IPS-NIHi7 (cell line): Measurements from ENCODE around the gene KEAP1.

Experiments
- DNase-seq: peaks from one replicate; pipeline ENCODE4 v3.0.0; 2012; ENCODE audit warnings: mixed read lengths; ENCODE audit errors: extremely low spot score

KEAP1 gene

DNA sequence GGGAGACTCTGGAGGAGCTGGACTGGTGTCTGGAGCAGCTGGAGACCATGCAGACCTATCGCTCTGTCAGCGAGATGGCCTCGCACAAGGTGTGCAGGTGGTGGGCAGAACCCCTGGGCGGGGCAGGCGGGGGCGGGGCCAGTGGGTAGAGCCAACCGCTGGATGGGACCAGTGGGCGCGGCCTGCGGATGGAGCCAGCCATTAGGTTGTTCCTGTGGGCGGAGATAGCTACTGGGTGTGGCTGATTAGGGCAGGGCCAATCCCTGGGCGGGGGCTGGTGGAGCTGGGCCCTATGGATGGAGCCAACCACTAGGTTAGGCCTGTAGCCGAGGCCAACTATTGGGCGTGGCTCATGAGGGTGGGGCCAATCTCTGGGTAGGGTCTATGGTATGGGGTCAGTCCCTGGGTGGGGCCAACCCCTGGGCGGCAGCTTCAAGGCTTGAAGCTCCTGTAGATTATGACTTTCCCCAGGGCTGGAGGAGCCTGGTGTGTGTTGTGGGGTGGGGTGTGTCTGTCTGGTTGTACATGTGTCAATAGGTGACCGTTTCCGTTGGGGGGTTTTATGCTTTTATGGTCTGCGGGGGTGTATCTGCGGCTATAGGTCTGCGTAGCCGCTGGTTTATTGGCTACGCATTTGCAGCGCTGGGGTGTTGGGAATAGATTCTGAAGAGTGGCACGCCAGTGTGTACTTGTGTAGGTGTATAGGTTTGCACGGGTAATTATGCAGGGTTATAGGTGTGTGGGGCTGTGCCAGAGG, 52.1 kb downstream of the KEAP1 start:
- peak; percentile 87 for DNase-seq

DNA sequence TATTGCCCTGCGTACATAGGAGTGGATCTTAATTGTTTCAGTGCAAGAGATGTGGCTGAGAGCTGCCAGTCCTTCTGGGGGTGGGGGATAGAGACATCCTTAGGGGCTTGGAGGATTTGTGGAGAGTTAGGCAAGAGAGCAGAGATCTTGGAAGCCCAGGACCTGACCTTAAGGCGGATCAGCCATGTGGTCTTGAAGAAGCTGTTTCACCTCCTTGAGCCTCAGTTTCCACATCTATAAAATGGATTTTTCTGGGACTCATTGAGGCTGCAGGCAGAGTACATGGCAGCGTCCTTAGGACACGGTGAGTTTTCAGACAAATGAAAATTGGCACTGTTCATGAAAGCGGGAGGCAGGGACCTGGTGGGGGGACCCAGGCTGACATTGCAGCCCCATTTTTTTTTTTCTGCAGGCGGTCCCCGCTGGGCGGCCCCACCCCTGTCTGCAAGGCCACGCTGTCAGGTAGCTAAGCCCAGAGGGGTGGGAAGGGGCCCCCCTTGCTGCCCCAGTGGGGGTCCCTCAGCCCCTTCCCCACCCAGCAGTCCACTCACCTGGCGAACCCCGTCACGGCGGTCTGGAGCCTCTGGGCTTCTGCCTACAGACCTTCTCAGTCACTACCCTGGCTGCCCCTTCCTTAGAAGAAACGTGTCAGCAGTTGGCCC, 52.8 kb downstream of the KEAP1 start:
- DNase-seq, result no peak

DNA sequence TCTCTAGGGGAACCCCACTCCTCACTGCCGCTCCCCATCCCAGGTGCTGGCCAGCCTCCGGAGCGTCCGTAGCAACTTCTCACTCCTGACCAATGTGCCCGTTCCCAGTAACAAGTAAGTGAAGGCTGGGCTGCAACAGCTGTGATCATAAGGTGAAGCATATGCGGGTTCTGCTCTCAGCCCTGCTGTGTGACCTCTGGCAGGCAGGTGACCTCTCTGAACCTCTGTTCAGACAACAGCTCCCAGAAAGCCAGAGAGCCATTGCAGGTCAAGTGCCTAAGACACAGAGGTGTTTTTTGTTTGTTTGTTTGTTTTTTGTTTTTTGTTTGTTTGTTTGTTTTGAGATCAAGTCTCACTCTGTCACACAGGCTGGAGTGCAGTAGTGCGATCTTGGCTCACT, 54.1 kb downstream of the KEAP1 start:
- no peak for DNase-seq

DNA sequence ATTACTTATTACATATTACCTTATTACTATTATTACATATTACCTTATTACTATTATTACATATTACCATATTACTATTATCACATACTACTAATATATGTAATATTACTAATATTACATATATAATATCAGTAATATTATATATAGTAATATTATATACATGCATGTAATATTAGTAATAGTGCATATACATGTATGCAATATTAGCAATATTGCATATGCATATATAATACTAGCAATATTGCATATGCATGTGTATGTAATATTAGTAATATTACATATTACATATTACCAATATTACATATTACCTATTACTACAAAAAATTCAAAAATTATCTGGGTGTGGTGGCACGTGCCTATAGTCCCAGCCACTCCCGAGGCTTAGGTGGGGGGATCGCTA, 60.5 kb downstream of the KEAP1 start:
- DNase-seq, result no peak

DNA sequence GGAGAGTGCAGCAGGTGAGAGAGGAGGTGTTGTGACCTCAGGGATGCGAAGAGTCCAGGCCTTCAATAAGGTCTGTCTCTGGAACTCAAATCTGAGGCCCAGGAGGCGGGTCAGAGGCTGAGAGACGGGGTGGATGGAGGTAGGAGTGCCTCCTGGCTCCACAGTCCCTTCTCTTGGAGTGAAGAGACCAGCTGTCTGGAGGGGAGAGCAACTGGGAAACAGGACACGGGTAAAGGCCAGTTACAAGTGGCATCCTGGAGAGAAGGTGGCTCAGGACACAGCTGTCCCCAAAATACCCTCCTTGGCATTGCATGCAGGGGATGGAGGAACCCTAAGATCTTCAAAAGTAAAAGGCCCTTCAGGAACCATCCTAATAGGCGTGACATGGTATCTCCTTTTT, 63.6 kb downstream of the KEAP1 start:
- no peak for DNase-seq
